Cardiac muscle cell (in vitro differentiated cells and primary cell): Measurements from ENCODE around the gene SATB2. TPM values are rescaled to one million over a fixed set of nuclear protein-coding genes. Genes with fewer than 3 reads are reported as not detected.
A peak's percentile ranks its signal among the peaks of the same experiment; 100 is the strongest.

ENCODE experiments used
- DNase-seq, 2 donors: peaks; one replicate each; pipeline versions ENCODE4 v3.0.0 to v3.0.0-alpha.2; 2010 to 2017; ENCODE audit warnings: low read depth in 1 of 2, low spot score in 1 of 2
- H3K27ac ChIP-seq: fragments of 200-600 bp; sonication (generic); 2 replicates; pipeline ENCODE4 v1.5.1; 2016
- H3K27me3 ChIP-seq: fragments of 200-600 bp; sonication (generic); 2 replicates; pipeline ENCODE4 v1.6.0; 2016; ENCODE audit warnings: control low read depth
- H3K36me3 ChIP-seq: fragments of 200-600 bp; sonication (generic); 2 replicates; pipeline ENCODE4 v1.5.1; 2016; ENCODE audit warnings: control low read depth
- H3K4me1 ChIP-seq: fragments of 200-600 bp; sonication (generic); 2 replicates; pipeline ENCODE4 v1.8.1; 2017; ENCODE audit warnings: low read depth, mild to moderate bottlenecking, mixed run types
- H3K4me3 ChIP-seq: fragments of 200-600 bp; sonication (generic); 2 replicates; pipeline ENCODE4 v1.5.1; 2016; ENCODE audit warnings: mild to moderate bottlenecking
- H3K9me3 ChIP-seq: fragments of 200-600 bp; sonication (generic); 2 replicates; pipeline ENCODE4 v1.5.1; 2017; ENCODE audit warnings: low read depth, mild to moderate bottlenecking, control low read depth
- polyA plus RNA-seq: library from polyadenylated mRNA; unstranded; fragments of >200 nt; fragmentation: Nextera tagmentation; extraction: Ambion mirVana; gene quantifications from 2 replicates; pipeline ENCODE4 v1.2.1, GENCODE V29; 2016
- total RNA-seq: library from RNA; depleted of rRNA; stranded (reverse); fragments of >200 nt; gene quantifications from 2 replicates; pipeline ENCODE4 v1.2.3, GENCODE V29; 2016
- TF ChIP-seq, protein P1 (sequence below): IDR thresholded peaks from 2 replicates; pipeline ENCODE4 v1.5.1; 2012; ENCODE audit warnings: low read depth, mild to moderate bottlenecking, low read length

SATB2 gene
- total and polyA plus RNA-seq, 2 experiments from 2014 or later = 1.0 to 1.4 TPM

GRCh38 chr2:199307461-199307860, 150.3 kb downstream of the SATB2 start:
- TF ChIP-seq, protein P1, sequence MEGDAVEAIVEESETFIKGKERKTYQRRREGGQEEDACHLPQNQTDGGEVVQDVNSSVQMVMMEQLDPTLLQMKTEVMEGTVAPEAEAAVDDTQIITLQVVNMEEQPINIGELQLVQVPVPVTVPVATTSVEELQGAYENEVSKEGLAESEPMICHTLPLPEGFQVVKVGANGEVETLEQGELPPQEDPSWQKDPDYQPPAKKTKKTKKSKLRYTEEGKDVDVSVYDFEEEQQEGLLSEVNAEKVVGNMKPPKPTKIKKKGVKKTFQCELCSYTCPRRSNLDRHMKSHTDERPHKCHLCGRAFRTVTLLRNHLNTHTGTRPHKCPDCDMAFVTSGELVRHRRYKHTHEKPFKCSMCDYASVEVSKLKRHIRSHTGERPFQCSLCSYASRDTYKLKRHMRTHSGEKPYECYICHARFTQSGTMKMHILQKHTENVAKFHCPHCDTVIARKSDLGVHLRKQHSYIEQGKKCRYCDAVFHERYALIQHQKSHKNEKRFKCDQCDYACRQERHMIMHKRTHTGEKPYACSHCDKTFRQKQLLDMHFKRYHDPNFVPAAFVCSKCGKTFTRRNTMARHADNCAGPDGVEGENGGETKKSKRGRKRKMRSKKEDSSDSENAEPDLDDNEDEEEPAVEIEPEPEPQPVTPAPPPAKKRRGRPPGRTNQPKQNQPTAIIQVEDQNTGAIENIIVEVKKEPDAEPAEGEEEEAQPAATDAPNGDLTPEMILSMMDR = no peak
- no peak overlapping the region for H3K4me3 ChIP-seq

DNA sequence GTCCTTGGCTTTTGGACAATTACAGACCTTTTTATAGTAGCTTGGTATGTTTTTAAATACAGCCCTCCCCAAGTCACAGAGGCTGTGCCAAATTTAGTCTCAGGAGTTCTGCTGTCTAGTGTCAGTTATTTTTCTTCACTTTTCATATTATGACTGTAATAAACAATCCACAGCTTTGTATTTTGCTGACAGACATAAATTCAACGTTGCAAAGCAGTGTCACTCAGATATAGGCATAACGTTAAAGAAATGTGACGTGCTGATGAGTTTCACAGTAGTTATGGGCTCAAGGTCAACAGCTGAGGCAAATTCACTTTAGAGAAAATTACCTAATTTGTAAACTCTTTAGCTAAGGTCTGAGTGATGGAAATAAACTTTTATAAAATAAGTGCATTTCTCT, 151.6 kb downstream of the SATB2 start:
- DNase-seq = no peak
- H3K4me1 ChIP-seq = peaks cover 14% of the 10 kb centered on the region
- TF ChIP-seq, protein P1 = no peak
- H3K27ac ChIP-seq = no peak overlapping the region
- H3K9me3 ChIP-seq = no peaks in the 10 kb centered on the region
- no peak overlapping the region for H3K4me3 ChIP-seq
- no peaks in the 10 kb centered on the region for H3K36me3 ChIP-seq
- H3K27me3 ChIP-seq = no peaks in the 10 kb centered on the region

More at GRCh38 chr2:199307461-199307860, 150.3 kb downstream of the SATB2 start:
- H3K27ac ChIP-seq = no peak overlapping the region
- peaks cover 10% of the 10 kb centered on the region for H3K4me1 ChIP-seq
- H3K9me3 ChIP-seq = no peaks in the 10 kb centered on the region
- DNase-seq = no peak
- no peaks in the 10 kb centered on the region for H3K36me3 ChIP-seq
- no peaks in the 10 kb centered on the region for H3K27me3 ChIP-seq

- no peaks in the 10 kb centered on the region for H3K9me3 ChIP-seq
- H3K36me3 ChIP-seq = no peaks in the 10 kb centered on the region
- TF ChIP-seq, protein P1 = no peak
- DNase-seq = peak in 1 of 2 donors; percentile 88
- no peaks in the 10 kb centered on the region for H3K27me3 ChIP-seq
- no peak overlapping the region for H3K27ac ChIP-seq
- H3K4me3 ChIP-seq = no peak overlapping the region
- H3K4me1 ChIP-seq = peaks cover 14% of the 10 kb centered on the region
Measured at GRCh38 chr2:199303728-199304177, 154.0 kb downstream of the SATB2 start.

DNA sequence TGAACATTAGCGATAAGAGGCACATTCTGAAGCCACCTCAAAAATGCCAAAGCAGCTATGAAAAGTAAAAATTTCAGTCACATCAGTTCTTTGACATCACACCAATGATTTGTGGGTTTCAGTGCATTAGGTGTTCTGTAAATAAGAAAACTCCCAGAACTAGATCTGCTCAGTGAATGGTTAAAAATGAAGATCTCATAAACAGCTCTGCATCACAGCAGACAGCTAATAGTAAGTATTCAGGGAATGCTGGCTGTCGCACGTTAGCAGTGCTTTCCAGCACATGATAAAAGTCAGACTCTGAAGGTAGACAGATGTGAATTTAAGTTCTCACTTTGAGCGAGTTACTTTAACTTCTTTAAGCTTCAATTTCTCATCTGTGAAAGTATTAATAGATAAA, 154.9 kb downstream of the SATB2 start:
- no peak overlapping the region for H3K4me3 ChIP-seq
- H3K36me3 ChIP-seq = no peaks in the 10 kb centered on the region
- TF ChIP-seq, protein P1 = no peak
- peaks cover 14% of the 10 kb centered on the region for H3K4me1 ChIP-seq
- no peaks in the 10 kb centered on the region for H3K27me3 ChIP-seq
- H3K9me3 ChIP-seq = no peaks in the 10 kb centered on the region
- DNase-seq = peak; percentile 8 to 56
- peak overlapping the region; percentile 55 for H3K27ac ChIP-seq

GRCh38 chr2:199288424-199288823, 169.3 kb downstream of the SATB2 start:
- no peak overlapping the region for H3K27ac ChIP-seq
- DNase-seq = no peak
- no peaks in the 10 kb centered on the region for H3K9me3 ChIP-seq
- no peaks in the 10 kb centered on the region for H3K36me3 ChIP-seq
- TF ChIP-seq, protein P1 = no peak
- H3K4me1 ChIP-seq = no peaks in the 10 kb centered on the region
- H3K27me3 ChIP-seq = no peaks in the 10 kb centered on the region
- no peak overlapping the region for H3K4me3 ChIP-seq

DNA sequence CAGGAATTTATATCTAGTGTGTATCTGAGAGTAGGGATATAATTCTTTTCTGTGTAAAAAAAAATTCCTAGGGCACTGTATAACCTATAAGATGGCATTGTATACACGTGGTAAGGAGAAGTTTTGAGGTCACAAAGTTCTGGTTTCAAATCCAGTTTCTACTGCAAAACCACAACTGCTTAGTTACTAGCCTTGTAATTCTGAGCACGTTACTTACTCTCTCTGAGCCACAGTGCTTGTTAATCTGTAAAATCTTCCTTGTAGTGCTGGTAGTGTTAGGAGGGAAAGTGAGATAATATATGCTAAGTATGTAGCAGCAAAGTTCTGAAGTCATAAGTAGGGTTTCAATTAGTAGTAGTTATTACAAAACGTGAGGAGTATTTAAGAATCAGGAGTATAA, 175.4 kb downstream of the SATB2 start:
- no peak overlapping the region for H3K4me3 ChIP-seq
- TF ChIP-seq, protein P1 = no peak
- H3K36me3 ChIP-seq = no peaks in the 10 kb centered on the region
- no peaks in the 10 kb centered on the region for H3K27me3 ChIP-seq
- H3K4me1 ChIP-seq = no peaks in the 10 kb centered on the region
- DNase-seq = no peak
- H3K9me3 ChIP-seq = no peaks in the 10 kb centered on the region
- no peak overlapping the region for H3K27ac ChIP-seq
